K562 (cell line): ENCODE data around the gene ACHE. TPM values are rescaled to one million over a fixed set of nuclear protein-coding genes. Genes with fewer than 3 reads are reported as not detected.

Source experiments
- CAMTA2 ChIP-seq: fragments of 250-450 bp; sonication (Bioruptor Pico); conservative IDR thresholded peaks from 2 replicates; pipeline ENCODE4 v1.5.1; 2022
- CSDE1 ChIP-seq, 2 experiments: fragments of 450-650 bp; IDR thresholded peaks; 2 replicates each; pipeline ENCODE4 v1.6.1; 2016; ENCODE audit warnings: mild to moderate bottlenecking in 1 of 2
- CXXC5 ChIP-seq: fragments of 250-450 bp; sonication (Bioruptor Pico); IDR thresholded peaks from 2 replicates; pipeline ENCODE4 v1.8.0; 2022; ENCODE audit warnings: inconsistent platforms, mild to moderate bottlenecking, moderate library complexity
- FOSL1 ChIP-seq: fragments of 200-800 bp; sonication (Bioruptor generic); conservative IDR thresholded peaks from 2 replicates; pipeline ENCODE4 v1.6.1; 2016; ENCODE audit warnings: missing genetic modification characterization, missing compliant biosample characterization
- MCM5 ChIP-seq: fragments of 450-650 bp; IDR thresholded peaks from 2 replicates; pipeline ENCODE4 v1.6.1; 2016; ENCODE audit warnings: low read depth
- NR2F6 ChIP-seq: fragments of 450-650 bp; formaldehyde crosslinking; IDR thresholded peaks from 2 replicates; pipeline ENCODE4 v1.4.0; 2020; ENCODE audit warnings: mild to moderate bottlenecking
- POLR3G ChIP-seq: IDR thresholded peaks from 2 replicates; pipeline ENCODE4 v1.6.1; 2011; ENCODE audit not compliant: insufficient read length, insufficient replicate concordance; ENCODE audit errors: extremely low read depth
- SMARCA5 ChIP-seq: fragments of 450-650 bp; IDR thresholded peaks from 2 replicates; pipeline ENCODE4 v1.6.1; 2016
- STAG1 ChIP-seq: sonication (generic); formaldehyde crosslinking; IDR thresholded peaks from 2 replicates; pipeline ENCODE4 v1.5.0; 2020; ENCODE audit warnings: missing genetic modification reagents, borderline replicate concordance
- ZKSCAN1 ChIP-seq: fragments of 150-350 bp; IDR thresholded peaks from 2 replicates; pipeline ENCODE4 v1.6.1; 2016; ENCODE audit warnings: low read depth, low read length
- ZNF57 ChIP-seq: fragments of 450-650 bp; formaldehyde crosslinking; IDR thresholded peaks from 2 replicates; pipeline ENCODE4 v1.4.0; 2020; ENCODE audit warnings: mild to moderate bottlenecking, moderate library complexity
- ZNF584 ChIP-seq: fragments of 200-800 bp; sonication (Bioruptor generic); IDR thresholded peaks from 2 replicates; pipeline ENCODE4 v1.6.1; 2016; ENCODE audit warnings: low read depth, mild to moderate bottlenecking, missing genetic modification characterization, missing compliant biosample characterization
- ZNF589 ChIP-seq: fragments of 200-800 bp; sonication (Bioruptor generic); IDR thresholded peaks from 2 replicates; pipeline ENCODE4 v1.6.1; 2016; ENCODE audit warnings: low read depth, missing genetic modification characterization, missing compliant biosample characterization
- polyA plus RNA-seq, 8 experiments: library from polyadenylated mRNA; depleted of rRNA in 4 of 8; stranded (reverse) in 5 of 8; unstranded in 3 of 8; fragments of >200 nt; fragmentation: Nextera tagmentation in 2 of 8; fragmentation: Illumina TruSeq in 1 of 8; extraction: Ambion mirVana in 2 of 8; extraction: Trizol in 1 of 8; gene quantifications; 2 replicates each; pipeline versions ENCODE4 v1.2.1 to v1.2.3, GENCODE V29; 2011 to 2014; ENCODE audit warnings: inconsistent platforms in 1 of 8, missing spikeins in 1 of 8
- total RNA-seq, 7 experiments: library from RNA; depleted of rRNA in 6 of 7; stranded (reverse); fragments of >200 nt in 6 of 7; fragmentation: Illumina TruSeq in 2 of 7; extraction: Trizol in 2 of 7; gene quantifications; 2 replicates each; pipeline versions ENCODE4 v1.2.1 to v1.2.3, GENCODE V29; 2011 to 2021; ENCODE audit warnings: low replicate concordance in 1 of 7
- TF ChIP-seq, protein P1 (sequence below): fragments of 250-450 bp; sonication (Bioruptor Pico); IDR thresholded peaks from 2 replicates; pipeline ENCODE4 v1.4.0; 2020
- TF ChIP-seq, protein P2 (sequence below): fragments of 450-650 bp; IDR thresholded peaks from 2 replicates; pipeline ENCODE4 v1.6.1; 2017; ENCODE audit warnings: mild to moderate bottlenecking, moderate library complexity
- TF ChIP-seq, protein P3 (sequence below): sonication (generic); formaldehyde crosslinking; IDR thresholded peaks from 2 replicates; pipeline ENCODE4 v1.8.0; 2022; ENCODE audit warnings: mild to moderate bottlenecking, missing genetic modification reagents, borderline replicate concordance
- TF ChIP-seq, protein P4 (sequence below): fragments of 150-350 bp; IDR thresholded peaks from 2 replicates; pipeline ENCODE4 v1.6.1; 2014; ENCODE audit warnings: low read depth, mild to moderate bottlenecking, low read length, borderline replicate concordance
- TF ChIP-seq, protein P5 (sequence below): sonication (generic); formaldehyde crosslinking; IDR thresholded peaks from 2 replicates; pipeline ENCODE4 v1.8.1; 2023; ENCODE audit warnings: mild to moderate bottlenecking, missing genetic modification reagents

The ACHE gene
- total and polyA plus RNA-seq, 9 of the 15 experiments (the other 6 are each of a cell fraction or from before 2014, with no cell fraction given): 0.04 to 8.8 (median 1.9) TPM

DNA sequence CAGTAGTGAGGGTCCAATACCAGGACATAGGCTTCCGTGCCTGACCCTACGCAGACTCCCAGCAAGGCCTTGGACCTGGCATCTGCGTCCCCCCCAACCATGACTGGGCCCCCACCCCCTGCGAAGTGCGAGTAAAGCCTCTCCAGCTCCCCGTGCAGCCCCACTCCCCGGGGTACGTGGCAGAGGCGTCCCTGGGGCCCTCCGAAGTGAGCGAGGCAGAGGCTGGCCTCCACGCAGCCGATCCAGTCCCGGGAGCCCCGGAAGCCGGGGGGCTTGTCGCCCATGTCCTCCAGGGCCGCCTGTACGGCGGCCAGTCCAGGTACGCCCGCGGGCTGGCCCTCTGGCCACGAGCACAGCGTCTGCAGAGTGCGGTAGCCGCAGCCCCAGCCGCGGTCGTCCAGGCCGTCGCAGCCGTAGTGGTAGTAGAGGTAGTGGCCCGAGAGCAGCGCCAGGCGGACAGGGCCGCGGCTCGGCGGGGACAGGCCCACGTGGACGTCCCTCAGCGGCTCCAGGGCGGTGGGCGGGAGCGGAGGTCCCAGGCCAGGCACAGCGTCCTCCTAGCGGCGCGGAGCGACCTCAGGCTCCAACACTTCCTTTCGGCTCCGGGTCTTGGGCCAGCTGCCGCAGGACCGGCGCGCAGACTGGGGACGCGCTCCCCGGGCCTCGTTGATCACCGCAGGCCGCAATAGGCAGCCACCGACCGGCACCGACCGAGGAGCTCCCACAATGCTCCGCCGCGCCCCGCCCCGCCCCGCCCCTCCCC lies 6.5 kb downstream of the ACHE start, which contains the start of gene UFSP1 (continued):
- TF ChIP-seq, protein P1, sequence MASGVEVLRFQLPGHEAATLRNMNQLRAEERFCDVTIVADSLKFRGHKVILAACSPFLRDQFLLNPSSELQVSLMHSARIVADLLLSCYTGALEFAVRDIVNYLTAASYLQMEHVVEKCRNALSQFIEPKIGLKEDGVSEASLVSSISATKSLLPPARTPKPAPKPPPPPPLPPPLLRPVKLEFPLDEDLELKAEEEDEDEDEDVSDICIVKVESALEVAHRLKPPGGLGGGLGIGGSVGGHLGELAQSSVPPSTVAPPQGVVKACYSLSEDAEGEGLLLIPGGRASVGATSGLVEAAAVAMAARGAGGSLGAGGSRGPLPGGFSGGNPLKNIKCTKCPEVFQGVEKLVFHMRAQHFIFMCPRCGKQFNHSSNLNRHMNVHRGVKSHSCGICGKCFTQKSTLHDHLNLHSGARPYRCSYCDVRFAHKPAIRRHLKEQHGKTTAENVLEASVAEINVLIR (CRISPR knock-in tag): no peak
- no peak for TF ChIP-seq ZNF584
- TF ChIP-seq CAMTA2: peak; percentile 44; the same call in 1 of the 2 replicates
- no peak for TF ChIP-seq STAG1 (CRISPR knock-in tag)
- TF ChIP-seq SMARCA5: no peak
- TF ChIP-seq, protein P2, sequence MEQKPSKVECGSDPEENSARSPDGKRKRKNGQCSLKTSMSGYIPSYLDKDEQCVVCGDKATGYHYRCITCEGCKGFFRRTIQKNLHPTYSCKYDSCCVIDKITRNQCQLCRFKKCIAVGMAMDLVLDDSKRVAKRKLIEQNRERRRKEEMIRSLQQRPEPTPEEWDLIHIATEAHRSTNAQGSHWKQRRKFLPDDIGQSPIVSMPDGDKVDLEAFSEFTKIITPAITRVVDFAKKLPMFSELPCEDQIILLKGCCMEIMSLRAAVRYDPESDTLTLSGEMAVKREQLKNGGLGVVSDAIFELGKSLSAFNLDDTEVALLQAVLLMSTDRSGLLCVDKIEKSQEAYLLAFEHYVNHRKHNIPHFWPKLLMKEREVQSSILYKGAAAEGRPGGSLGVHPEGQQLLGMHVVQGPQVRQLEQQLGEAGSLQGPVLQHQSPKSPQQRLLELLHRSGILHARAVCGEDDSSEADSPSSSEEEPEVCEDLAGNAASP: no peak
- TF ChIP-seq, protein P3, sequence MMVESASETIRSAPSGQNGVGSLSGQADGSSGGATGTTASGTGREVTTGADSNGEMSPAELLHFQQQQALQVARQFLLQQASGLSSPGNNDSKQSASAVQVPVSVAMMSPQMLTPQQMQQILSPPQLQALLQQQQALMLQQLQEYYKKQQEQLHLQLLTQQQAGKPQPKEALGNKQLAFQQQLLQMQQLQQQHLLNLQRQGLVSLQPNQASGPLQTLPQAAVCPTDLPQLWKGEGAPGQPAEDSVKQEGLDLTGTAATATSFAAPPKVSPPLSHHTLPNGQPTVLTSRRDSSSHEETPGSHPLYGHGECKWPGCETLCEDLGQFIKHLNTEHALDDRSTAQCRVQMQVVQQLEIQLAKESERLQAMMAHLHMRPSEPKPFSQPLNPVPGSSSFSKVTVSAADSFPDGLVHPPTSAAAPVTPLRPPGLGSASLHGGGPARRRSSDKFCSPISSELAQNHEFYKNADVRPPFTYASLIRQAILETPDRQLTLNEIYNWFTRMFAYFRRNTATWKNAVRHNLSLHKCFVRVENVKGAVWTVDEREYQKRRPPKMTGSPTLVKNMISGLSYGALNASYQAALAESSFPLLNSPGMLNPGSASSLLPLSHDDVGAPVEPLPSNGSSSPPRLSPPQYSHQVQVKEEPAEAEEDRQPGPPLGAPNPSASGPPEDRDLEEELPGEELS (CRISPR knock-in tag): 0 out of 2 replicates have a peak, but pooled peaks have one; percentile 71
- no peak for TF ChIP-seq ZNF57 (CRISPR knock-in tag)
- peak; percentile 85 for TF ChIP-seq CXXC5
- no peak for TF ChIP-seq POLR3G
- TF ChIP-seq, protein P4, sequence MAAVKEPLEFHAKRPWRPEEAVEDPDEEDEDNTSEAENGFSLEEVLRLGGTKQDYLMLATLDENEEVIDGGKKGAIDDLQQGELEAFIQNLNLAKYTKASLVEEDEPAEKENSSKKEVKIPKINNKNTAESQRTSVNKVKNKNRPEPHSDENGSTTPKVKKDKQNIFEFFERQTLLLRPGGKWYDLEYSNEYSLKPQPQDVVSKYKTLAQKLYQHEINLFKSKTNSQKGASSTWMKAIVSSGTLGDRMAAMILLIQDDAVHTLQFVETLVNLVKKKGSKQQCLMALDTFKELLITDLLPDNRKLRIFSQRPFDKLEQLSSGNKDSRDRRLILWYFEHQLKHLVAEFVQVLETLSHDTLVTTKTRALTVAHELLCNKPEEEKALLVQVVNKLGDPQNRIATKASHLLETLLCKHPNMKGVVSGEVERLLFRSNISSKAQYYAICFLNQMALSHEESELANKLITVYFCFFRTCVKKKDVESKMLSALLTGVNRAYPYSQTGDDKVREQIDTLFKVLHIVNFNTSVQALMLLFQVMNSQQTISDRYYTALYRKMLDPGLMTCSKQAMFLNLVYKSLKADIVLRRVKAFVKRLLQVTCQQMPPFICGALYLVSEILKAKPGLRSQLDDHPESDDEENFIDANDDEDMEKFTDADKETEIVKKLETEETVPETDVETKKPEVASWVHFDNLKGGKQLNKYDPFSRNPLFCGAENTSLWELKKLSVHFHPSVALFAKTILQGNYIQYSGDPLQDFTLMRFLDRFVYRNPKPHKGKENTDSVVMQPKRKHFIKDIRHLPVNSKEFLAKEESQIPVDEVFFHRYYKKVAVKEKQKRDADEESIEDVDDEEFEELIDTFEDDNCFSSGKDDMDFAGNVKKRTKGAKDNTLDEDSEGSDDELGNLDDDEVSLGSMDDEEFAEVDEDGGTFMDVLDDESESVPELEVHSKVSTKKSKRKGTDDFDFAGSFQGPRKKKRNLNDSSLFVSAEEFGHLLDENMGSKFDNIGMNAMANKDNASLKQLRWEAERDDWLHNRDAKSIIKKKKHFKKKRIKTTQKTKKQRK: no peak
- TF ChIP-seq ZKSCAN1: no peak
- TF ChIP-seq, protein P5, sequence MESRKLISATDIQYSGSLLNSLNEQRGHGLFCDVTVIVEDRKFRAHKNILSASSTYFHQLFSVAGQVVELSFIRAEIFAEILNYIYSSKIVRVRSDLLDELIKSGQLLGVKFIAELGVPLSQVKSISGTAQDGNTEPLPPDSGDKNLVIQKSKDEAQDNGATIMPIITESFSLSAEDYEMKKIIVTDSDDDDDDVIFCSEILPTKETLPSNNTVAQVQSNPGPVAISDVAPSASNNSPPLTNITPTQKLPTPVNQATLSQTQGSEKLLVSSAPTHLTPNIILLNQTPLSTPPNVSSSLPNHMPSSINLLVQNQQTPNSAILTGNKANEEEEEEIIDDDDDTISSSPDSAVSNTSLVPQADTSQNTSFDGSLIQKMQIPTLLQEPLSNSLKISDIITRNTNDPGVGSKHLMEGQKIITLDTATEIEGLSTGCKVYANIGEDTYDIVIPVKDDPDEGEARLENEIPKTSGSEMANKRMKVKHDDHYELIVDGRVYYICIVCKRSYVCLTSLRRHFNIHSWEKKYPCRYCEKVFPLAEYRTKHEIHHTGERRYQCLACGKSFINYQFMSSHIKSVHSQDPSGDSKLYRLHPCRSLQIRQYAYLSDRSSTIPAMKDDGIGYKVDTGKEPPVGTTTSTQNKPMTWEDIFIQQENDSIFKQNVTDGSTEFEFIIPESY: peak; percentile 57; the same call in 1 of the 2 replicates
- no peak for TF ChIP-seq CSDE1 (IDR thresholded peaks at IDR 0.05)
- TF ChIP-seq MCM5: no peak
- TF ChIP-seq ZNF589 (CRISPR knock-in tag): peak; percentile 69; the same call in 1 of the 2 replicates
- no peak for TF ChIP-seq FOSL1 (tag)
- TF ChIP-seq NR2F6 (CRISPR knock-in tag): no peak
